HG03342 (cell line): ENCODE data around the gene RXFP1.

ENCODE experiments used
- ATAC-seq: cut with Tn5 transposase; IDR thresholded peaks from one replicate; pipeline ENCODE4 v1.9.1; 2021; ENCODE audit warnings: mild to moderate bottlenecking, moderate library complexity; ENCODE audit not compliant: unreplicated experiment

RXFP1 gene

DNA sequence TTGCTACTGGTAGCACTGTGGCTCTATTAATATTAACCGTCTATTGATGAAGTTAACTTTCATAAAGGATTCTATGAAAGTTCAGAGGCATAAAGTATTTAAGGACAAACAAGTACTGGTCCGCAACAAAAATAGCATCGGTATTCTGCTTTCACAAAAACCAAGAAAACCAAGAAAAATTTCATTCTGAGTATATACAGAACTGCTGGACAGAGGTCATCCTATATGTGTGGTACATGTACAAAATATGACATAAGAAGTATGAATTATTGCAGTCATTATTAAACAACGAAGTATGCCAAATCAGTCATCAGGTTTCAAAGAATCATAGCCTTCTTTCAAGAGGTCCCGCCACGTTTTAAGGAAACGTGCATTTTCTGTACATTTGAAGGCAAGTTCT is 147.6 kb downstream of the RXFP1 start:
- no peak for ATAC-seq

DNA sequence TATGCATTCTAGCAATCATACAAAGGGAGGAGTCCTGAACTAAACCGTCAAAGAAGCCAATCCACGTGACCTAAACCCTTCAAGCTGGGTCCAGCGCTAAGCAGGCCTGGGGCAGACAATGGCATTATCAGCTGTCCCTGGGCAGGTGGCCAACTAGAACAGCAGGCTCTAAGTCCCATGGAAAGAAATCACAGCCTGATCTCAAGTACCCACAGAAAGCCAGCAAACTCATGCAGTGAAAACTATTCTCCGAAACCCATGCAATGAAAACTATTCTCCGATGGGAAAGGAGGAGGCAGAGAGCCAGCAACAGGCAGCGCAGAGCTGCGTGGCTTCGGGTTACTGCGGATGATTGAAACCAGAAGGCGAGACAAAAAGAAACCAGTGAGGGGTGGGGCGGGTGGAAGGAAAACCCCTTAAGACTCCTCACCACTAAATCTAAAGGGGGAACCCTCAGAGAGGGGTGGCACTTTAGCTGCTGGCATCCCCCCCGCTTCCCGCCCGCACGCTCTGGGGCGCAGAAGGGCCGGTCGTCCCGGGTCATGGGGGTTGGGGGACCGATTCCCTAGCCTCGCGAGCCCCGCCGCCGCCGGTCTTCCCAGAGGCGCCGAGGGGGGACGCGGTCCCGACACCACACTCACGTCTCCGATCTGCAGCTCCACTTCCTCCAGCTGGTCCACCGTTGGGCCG is 149.4 kb downstream of the RXFP1 start:
- peak; percentile 31 for ATAC-seq

DNA sequence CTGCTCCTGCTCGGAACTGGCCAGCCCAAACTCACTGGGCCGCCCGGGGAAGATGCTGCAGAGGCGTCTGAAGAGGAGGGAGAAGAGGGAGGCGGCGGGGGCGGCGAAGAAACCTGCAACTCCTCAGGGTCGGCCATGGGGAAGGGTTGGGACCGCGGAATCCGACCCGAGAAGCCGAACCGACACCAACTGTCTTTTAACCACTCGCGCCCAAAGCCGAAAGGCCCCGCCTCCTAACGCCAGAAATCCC is 149.9 kb downstream of the RXFP1 start, which contains the start of gene C4orf46:
Gene C4orf46 (minus strand): TSS at position 223 of the 250 bp plus-strand sequence. CDS start 86 bp downstream, at position 137.
- peak; percentile 1 for ATAC-seq

DNA sequence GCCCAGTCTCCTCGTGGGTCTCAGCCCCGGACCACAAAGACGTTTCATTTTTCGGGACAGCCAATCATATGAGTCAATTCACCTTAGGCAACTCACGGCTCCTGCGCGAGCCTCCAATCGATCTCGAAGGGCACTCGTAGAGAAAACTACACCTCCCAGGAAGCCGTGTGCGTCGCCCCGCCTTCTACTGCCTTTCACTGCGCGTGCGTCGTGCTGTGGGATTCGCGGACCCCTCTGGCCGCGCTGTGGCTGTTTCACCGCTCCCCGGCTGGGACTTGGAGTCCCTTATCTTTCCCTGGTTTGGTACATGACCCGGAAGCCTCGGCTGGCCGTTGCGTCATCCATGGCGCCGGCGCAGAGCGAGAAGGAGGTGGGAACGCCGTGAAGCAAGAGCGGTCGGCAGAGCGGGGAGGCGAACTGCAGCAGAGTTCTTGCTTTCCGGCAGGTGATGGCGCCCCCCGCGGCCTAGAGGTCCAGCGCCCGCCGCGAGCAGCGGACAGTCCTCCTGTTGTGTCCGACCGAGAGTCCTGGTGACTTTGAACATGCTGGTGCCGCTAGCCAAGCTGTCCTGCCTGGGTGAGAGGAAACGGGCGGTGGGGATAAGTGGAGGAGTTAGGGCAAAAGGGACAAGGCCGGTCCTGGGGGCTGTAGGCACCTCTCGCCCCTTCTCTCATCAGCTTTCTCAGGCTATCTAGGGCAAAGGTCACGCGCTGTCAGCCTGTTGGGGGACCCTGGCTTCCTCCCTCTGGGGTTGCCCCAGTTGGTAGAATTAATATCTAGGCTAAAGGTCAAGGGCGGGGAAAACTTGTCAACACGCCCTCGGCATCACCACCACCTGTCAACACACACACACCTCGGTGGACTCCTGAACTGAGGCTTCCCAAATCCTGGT is 150.5 kb downstream of the RXFP1 start, which contains the start of gene ETFDH:
Gene ETFDH (plus strand): TSS at position 382 of the 892 bp plus-strand sequence. CDS start 161 bp downstream, at position 543.
- peak; percentile 87 for ATAC-seq

DNA sequence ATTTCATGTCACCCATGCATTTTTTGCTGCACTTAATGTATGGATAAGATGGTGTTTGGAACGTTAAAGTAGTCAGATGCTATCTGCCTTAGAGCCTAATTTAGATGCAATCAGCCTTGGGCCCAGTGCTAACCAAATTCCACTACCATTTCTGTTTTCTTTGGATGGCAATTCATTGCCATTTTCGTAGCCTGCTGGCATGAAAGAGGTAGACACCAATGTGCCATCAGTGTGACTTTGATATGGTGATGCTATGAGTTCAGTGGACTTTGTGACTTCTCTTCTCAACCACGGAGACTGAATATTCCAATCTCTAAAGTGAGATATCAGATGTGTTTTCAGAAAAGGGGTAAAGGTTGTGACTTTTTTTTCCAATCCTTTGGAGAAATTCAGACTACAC is 152.0 kb downstream of the RXFP1 start:
- ATAC-seq, result no peak

DNA sequence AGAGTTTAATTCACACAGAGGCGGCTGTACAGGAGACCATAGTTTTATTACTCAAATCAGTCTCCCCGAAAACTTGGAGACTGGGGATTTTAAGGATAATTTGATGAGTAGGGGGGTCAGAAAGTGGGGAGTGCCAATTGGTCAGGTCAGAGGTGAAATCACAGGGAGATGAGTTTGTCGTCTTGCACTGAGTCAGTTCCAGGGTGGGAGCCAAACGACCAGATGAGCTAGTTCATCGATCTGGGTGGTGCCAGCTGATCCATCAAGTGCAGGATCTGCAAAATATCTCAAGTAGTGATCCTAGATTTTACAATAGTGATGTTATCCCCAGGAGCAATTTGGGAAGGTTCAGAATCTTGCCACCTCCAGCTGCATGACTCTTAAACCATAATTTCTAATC is 154.4 kb downstream of the RXFP1 start:
- no peak for ATAC-seq

DNA sequence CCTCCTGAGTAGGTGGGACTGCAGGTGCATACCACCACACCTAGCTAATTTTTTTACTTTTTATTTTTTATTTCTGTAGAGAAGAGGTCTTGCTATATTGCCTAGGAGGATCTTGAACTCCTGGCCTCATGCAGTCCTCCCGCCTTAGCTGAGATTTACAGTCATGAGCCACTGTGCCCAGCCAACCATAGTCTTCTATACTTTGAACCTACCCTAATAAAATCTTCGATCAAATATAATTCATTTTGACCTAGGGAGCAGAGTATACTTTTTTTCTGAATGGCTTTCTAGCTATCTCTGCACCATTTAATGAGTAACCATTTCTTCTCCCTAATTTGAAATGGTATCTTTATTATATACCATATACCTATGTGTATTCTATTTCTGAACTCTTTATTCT is 157.1 kb downstream of the RXFP1 start:
- ATAC-seq, result no peak

DNA sequence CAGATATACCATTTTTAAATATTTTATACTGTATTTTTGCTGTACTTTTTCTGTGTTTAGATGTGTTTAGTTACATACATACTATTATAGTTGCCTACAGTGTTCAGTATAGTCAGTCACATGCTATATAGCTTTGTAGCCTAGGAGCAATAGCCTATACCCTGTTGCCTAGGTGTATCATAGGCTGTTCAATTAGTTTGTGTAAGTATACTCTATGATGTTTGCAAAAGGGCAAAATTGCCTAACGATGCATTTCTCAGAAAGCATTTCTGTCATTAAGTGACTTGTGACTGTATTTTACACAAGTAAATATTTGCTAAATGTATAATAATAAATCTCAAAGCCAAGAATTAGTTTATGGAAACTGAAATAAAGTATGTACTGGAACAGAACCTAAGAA is 159.9 kb downstream of the RXFP1 start:
- no peak for ATAC-seq

DNA sequence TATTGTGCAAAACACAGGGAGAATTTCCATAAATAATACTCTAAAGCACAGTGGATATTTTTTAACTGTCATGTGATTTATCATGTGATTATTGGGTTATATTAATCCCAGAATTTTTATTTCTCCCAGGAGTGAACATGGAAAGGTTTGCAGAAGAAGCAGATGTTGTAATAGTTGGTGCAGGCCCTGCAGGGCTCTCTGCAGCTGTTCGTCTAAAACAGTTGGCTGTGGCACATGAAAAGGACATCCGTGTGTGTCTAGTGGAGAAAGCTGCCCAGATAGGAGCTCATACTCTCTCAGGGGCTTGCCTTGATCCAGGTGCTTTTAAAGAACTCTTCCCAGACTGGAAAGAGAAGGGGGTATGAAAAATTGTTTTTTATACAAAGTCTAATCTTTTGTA is 160.4 kb downstream of the RXFP1 start:
- ATAC-seq, result no peak

DNA sequence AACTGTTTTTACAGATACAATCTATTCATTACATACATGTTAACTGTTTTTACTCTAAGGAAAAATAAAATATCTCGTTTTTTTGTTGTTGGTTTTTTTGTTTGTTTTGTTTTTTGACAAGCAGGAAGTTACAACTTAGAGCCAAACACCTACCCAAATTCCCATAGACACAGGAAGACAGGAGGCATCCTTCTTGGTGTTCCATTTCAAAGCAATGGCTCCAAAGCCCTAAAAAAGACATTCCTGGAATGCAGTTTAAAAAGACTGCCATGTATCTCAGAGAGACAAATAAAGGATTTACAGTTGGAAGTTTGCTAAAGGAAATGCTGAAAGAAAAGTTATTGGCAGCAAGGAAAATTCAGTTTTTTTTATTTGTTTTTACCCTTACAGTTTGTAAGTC is 167.1 kb downstream of the RXFP1 start:
- no peak for ATAC-seq
